Stromal cell of bone marrow (primary cell): ENCODE data around the gene KLHL40.
"Not testable (repeated sequence)": the region's sequence is repeated elsewhere in the genome, so short reads cannot be mapped to it uniquely, and the experiment has no call there.

Experiments used
- DNase-seq: peaks from one replicate; pipeline ENCODE4 v3.0.0-alpha.2; 2012; ENCODE audit warnings: low read depth

Gene KLHL40

GRCh38 chr3:42704136-42704841 lies 19.0 kb downstream of the KLHL40 start:
- DNase-seq: no peak

- DNase-seq: no peak
Measured at GRCh38 chr3:42705058-42705767, 19.9 kb downstream of the KLHL40 start.

- DNase-seq: no peak
Measured at GRCh38 chr3:42705962-42706585, 20.7 kb downstream of the KLHL40 start.

GRCh38 chr3:42706721-42707619 lies 21.6 kb downstream of the KLHL40 start:
- DNase-seq: no peak

- DNase-seq: no peak
Measured at GRCh38 chr3:42707620-42708355, 22.5 kb downstream of the KLHL40 start.

GRCh38 chr3:42708611-42709151 lies 23.3 kb downstream of the KLHL40 start:
- no peak for DNase-seq

GRCh38 chr3:42709621-42710020 lies 24.3 kb downstream of the KLHL40 start:
- DNase-seq: no peak

- DNase-seq: no peak
Measured at GRCh38 chr3:42710323-42711021, 25.1 kb downstream of the KLHL40 start.

GRCh38 chr3:42711491-42712343 lies 26.4 kb downstream of the KLHL40 start:
- no peak for DNase-seq

GRCh38 chr3:42712344-42712648 lies 27.0 kb downstream of the KLHL40 start:
- DNase-seq: no peak

- no peak for DNase-seq
Measured at GRCh38 chr3:42712688-42713372, 27.5 kb downstream of the KLHL40 start.

- no peak for DNase-seq
Measured at GRCh38 chr3:42713747-42714146, 28.4 kb downstream of the KLHL40 start.

- no peak for DNase-seq
Measured at GRCh38 chr3:42714171-42714852, 29.0 kb downstream of the KLHL40 start.

GRCh38 chr3:42717306-42717705 lies 32.0 kb downstream of the KLHL40 start:
- DNase-seq: no peak

- DNase-seq: no peak
Measured at GRCh38 chr3:42718338-42718737, 33.0 kb downstream of the KLHL40 start.

- DNase-seq: no peak
Measured at GRCh38 chr3:42719002-42719401, 33.7 kb downstream of the KLHL40 start.

- no peak for DNase-seq
Measured at GRCh38 chr3:42720126-42720525, 34.8 kb downstream of the KLHL40 start.

- no peak for DNase-seq
Measured at GRCh38 chr3:42721690-42722089, 36.4 kb downstream of the KLHL40 start.

GRCh38 chr3:42722442-42722841 lies 37.1 kb downstream of the KLHL40 start:
- DNase-seq: not testable (repeated sequence)
